Esophagus muscularis mucosa (tissue), 4 donors: Measurements from ENCODE around the gene UBA7. TPM values are rescaled to one million over a fixed set of nuclear protein-coding genes. Genes with fewer than 3 reads are reported as not detected.

Experiments used
- DNase-seq: peaks from one replicate; pipeline ENCODE4 v3.0.0-alpha.2; 2017; ENCODE audit errors: extremely low spot score
- H3K27ac ChIP-seq, 4 donors: fragments of 200-600 bp; sonication (generic); replicated peaks in 1 of 4; 1 replicate in 3 of 4; 2 replicates in 1 of 4; pipeline ENCODE4 v1.5.1; 2016 to 2019; ENCODE audit warnings: mild to moderate bottlenecking in 1 of 4
- H3K27me3 ChIP-seq, 4 donors: fragments of 200-600 bp; sonication (generic); one replicate each; pipeline versions ENCODE4 v1.5.1 to v1.6.0; 2016 to 2019
- H3K36me3 ChIP-seq, 4 donors: fragments of 200-600 bp; sonication (generic); one replicate each; pipeline ENCODE4 v1.5.1; 2016 to 2019
- H3K4me1 ChIP-seq, 4 donors: fragments of 200-600 bp; sonication (generic); one replicate each; pipeline ENCODE4 v1.5.1; 2016 to 2019
- H3K4me3 ChIP-seq, 4 donors: fragments of 200-600 bp; sonication (generic); 1 replicate in 2 of 4; 2 replicates in 2 of 4; pipeline ENCODE4 v1.5.1; 2016 to 2019; ENCODE audit warnings: mild to moderate bottlenecking in 4 of 4, moderate library complexity in 1 of 4
- H3K9me3 ChIP-seq, 4 donors: fragments of 200-600 bp; sonication (generic); 1 replicate in 3 of 4; 2 replicates in 1 of 4; pipeline ENCODE4 v1.5.1; 2016 to 2019
- CTCF ChIP-seq, 3 experiments: fragments of 200-600 bp in 2 of 3; fragments of 450-650 bp in 1 of 3; sonication (generic) in 2 of 3; IDR thresholded peaks; one replicate each; pipeline ENCODE4 v1.5.1; 2017 to 2019; ENCODE audit warnings: antibody characterized with exemption in 3 of 3, mild to moderate bottlenecking in 2 of 3, moderate library complexity in 1 of 3
- EP300 ChIP-seq: sonication (generic); formaldehyde crosslinking; IDR thresholded peaks from one replicate; pipeline ENCODE4 v1.6.1; 2017; ENCODE audit warnings: antibody characterized with exemption
- POLR2A ChIP-seq: fragments of 450-650 bp; IDR thresholded peaks from one replicate; pipeline ENCODE4 v1.6.1; 2017; ENCODE audit warnings: antibody characterized with exemption, moderate library complexity, mild to moderate bottlenecking, low read depth
- POLR2AphosphoS5 ChIP-seq, 2 donors: sonication (generic); formaldehyde crosslinking; IDR thresholded peaks; one replicate each; pipeline ENCODE4 v1.6.1; 2017; ENCODE audit warnings: antibody characterized with exemption in 2 of 2
- WGBS: methylation state at CpG from one replicate; pipeline ENCODE4 v1.1.5; 2018; 5-methylcytosine and 5-hydroxymethylcytosine counted together
- intact Hi-C: fragments of 100-400 bp; cut with DNase I; formaldehyde crosslinking; loops from one replicate; pipeline ENCODE4 v1.15.1; 2023
- total RNA-seq, 4 donors: library from RNA; depleted of rRNA; stranded (reverse); fragments of >200 nt; gene quantifications; one replicate each; pipeline versions ENCODE4 v1.1.0 to v1.2.1, GENCODE V29; 2016

UBA7 gene
- total RNA-seq, 4 donors from 2014 or later, result 25.5 to 40.0 (median 31.4) TPM

DNA sequence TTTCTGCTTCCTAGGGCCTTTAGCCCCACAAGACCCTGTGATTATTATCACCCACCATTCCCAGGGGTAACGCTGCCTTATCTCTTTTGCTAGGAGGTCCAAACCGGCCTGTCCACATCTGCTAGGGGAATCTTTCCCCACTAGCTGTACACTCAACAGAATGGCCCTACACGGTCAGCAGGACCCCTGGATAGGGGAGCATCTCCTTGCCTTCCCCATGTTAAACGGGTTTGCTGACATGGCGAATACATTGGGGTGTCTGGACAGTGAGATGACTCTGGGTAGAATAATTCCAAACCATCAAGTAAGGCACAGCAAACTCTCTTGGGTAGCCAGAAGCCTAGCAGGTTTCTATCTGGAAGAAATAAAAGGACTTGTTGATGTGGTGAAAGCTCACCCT lies 41.9 kb upstream of the UBA7 start:
- WGBS, result 68% methylated on average over 5 of the region's 5 CpGs
- H3K27ac ChIP-seq, result peak overlapping the region in 1 of 4 donors; percentile 75
- H3K27me3 ChIP-seq, result no peaks in the 10 kb centered on the region
- intact Hi-C loops, result loop anchor here (5.0 kb wide), 2 partner anchors 52 to 232 kb away; partner anchors contain the start of gene RBM5
- TF ChIP-seq POLR2AphosphoS5 (IDR thresholded peaks at IDR 0.05) (no peak), EP300 (no peak), CTCF (IDR thresholded peaks at IDR 0.05) (no peak)
- no peaks in the 10 kb centered on the region for H3K9me3 ChIP-seq
- H3K36me3 ChIP-seq, result no peaks in the 10 kb centered on the region
- no peak for DNase-seq
- peaks cover 6 to 16% (median 12%) of the 10 kb centered on the region in 4 donors for H3K4me1 ChIP-seq
- peak overlapping the region; percentile 59 to 80 (median 61) for H3K4me3 ChIP-seq

DNA sequence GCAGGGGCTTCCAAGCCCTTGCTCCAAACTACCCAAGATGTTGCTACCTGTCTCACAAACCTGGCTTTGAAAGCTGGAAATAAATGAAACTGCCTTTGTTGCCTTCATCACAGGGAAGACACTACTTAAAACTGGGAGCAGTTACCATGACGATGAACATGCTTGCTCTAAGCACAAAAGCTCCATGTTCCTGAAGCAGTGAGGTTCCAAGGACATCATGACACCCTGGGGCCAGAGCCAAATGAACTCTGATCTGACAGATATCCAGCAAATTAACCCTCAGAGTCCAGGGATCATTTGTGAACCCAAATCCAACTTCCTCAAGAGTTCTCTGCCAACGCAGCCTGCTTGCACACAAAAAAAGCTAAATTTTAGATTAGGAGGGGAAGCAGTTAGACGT lies 31.9 kb upstream of the UBA7 start:
- Histone ChIP-seq H3K27me3 (no peaks in the 10 kb centered on the region), H3K27ac (no peak overlapping the region), H3K36me3 (peaks cover 0 to 18% (median 0%) of the 10 kb centered on the region in 4 donors), H3K4me3 (no peak overlapping the region), H3K4me1 (peaks cover 0 to 7% (median 2%) of the 10 kb centered on the region in 4 donors), H3K9me3 (no peaks in the 10 kb centered on the region)
- no peak for DNase-seq
- WGBS, result 81% methylated on average over 3 of the region's 3 CpGs
- intact Hi-C loops, result no loop called here
- no peak for TF ChIP-seq EP300
- no peak for TF ChIP-seq POLR2A

DNA sequence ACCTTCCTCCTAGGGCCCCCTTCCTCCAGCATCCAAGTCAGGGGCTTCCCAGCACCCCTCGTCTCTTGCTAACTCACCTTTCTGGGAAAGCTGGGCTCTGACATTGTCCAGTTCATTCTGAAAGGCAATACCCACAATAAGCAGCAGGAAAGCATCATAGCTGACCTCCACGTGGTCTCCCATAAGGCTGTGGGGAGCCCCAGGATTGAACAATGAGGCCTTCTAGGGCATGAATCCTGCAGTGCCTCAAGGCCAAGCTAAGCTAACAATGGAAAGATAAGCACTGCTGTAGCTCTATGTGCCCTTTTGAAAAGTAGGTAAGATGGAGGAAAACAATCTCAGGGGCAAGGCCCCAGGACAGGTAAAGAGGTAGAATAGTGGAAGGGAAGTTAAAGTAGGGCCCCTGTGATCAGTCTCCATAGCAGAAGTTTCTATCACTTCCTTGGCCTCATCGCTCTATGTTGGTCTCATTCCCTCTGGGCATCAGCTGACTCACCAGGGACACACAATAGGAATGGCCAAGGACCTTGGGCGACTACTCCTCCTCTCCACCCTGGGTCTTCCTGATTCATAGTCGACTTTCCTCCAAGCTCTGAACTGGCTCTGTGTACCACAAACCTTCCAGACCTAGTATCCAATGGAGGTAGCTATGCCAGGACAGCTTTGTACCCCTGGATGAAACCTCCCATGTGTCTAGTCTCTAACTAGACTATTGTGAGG lies 30.9 kb upstream of the UBA7 start:
- peaks cover 7 to 17% (median 12%) of the 10 kb centered on the region in 4 donors for H3K4me1 ChIP-seq
- H3K27ac ChIP-seq, result no peak overlapping the region
- WGBS, result 88% methylated on average over 5 of the region's 5 CpGs
- peaks cover 0 to 18% (median 0%) of the 10 kb centered on the region in 4 donors for H3K36me3 ChIP-seq
- intact Hi-C loops, result loop anchor here (5.0 kb wide), 1 partner anchor 58 kb away; the partner anchor contains the start of gene MST1R
- no peaks in the 10 kb centered on the region for H3K9me3 ChIP-seq
- H3K4me3 ChIP-seq, result no peak overlapping the region
- TF ChIP-seq POLR2AphosphoS5 (IDR thresholded peaks at IDR 0.05) (no peak), EP300 (no peak), POLR2A (no peak), CTCF (IDR thresholded peaks at IDR 0.05) (no peak)
- DNase-seq, result no peak
- H3K27me3 ChIP-seq, result no peaks in the 10 kb centered on the region

DNA sequence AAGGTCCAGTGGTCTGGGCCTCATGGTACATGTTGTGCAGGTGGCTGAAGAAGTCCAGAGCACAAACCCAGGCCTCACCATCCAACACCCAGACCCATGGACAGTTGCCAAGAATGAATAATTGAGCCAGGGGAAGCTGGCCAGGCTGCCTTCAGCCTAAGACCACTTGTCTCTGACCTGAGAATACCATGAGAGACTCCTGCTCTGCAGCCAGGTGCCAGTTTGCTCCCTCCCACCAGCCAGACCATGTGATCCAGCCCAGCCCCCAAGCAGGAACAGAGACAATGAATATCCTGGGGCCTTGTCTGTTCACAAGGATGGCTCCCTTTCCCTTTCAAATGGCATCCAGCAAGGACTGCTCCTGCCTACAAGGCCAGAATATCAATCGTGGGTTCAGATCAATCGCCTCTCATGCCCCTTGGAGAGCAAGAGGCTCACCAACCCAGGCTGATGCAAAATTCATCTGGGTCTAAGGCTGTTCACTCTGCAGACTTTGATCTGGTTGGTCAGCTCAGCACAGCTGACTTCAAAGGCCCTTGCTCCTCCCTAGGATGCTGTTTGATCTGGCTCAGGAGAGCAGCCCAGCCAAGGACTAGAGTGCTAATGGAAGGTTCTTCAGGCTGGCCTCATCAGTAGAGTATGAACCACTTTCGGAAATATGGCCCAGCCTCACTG lies 29.2 kb upstream of the UBA7 start:
- intact Hi-C loops, result loop anchor here (5.0 kb wide), 1 partner anchor 59 kb away; the partner anchor contains the start of gene MST1R
- Histone ChIP-seq H3K27me3 (no peaks in the 10 kb centered on the region), H3K36me3 (peaks cover 0 to 18% (median 0%) of the 10 kb centered on the region in 4 donors), H3K27ac (no peak overlapping the region), H3K4me1 (peaks cover 14 to 26% (median 20%) of the 10 kb centered on the region in 4 donors), H3K9me3 (no peaks in the 10 kb centered on the region), H3K4me3 (no peak overlapping the region)
- WGBS, result 100% methylated on average over 3 of the region's 3 CpGs
- DNase-seq, result no peak
- TF ChIP-seq CTCF (IDR thresholded peaks at IDR 0.05) (no peak), POLR2A (no peak), POLR2AphosphoS5 (IDR thresholded peaks at IDR 0.05) (no peak), EP300 (no peak)

DNA sequence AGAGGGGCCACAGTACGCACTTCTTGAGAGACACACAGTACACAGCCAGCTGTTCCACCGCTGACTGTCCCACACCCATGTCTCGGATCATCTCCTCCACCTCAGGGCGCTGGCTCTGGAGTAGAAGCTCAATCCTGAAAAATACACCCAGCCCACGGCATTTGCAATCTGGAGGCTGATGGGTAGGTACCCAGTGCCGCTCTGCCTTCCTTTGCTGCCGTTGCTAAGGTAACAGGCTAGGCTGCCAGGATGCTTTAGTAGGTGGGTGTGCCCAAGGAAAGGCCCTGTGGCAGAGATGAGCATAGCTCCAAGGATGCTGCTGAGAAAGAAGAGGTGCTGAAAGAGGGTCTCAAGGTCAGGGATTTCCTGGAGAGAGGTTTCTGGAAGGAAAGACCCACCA lies 28.1 kb upstream of the UBA7 start:
- intact Hi-C loops, result loop anchor here (5.0 kb wide), 1 partner anchor 60 kb away; the partner anchor contains the start of gene MST1R
- no peak for DNase-seq
- no peak overlapping the region for H3K4me3 ChIP-seq
- H3K36me3 ChIP-seq, result peaks cover 0 to 18% (median 0%) of the 10 kb centered on the region in 4 donors
- no peaks in the 10 kb centered on the region for H3K27me3 ChIP-seq
- no peaks in the 10 kb centered on the region for H3K9me3 ChIP-seq
- TF ChIP-seq CTCF (IDR thresholded peaks at IDR 0.05), result no peak
- no peak for TF ChIP-seq POLR2A
- no peak for TF ChIP-seq POLR2AphosphoS5 (IDR thresholded peaks at IDR 0.05)
- no peak for TF ChIP-seq EP300
- 90% methylated on average over 7 of the region's 7 CpGs for WGBS
- no peak overlapping the region for H3K27ac ChIP-seq
- peaks cover 14 to 26% (median 20%) of the 10 kb centered on the region in 4 donors for H3K4me1 ChIP-seq
